ENCODE data around the gene ETV4. TPM values are rescaled to one million over a fixed set of nuclear protein-coding genes. Genes with fewer than 3 reads are reported as not detected.

The ETV4 gene
- total RNA-seq, 1 donor, result under 0.01 TPM

DNA sequence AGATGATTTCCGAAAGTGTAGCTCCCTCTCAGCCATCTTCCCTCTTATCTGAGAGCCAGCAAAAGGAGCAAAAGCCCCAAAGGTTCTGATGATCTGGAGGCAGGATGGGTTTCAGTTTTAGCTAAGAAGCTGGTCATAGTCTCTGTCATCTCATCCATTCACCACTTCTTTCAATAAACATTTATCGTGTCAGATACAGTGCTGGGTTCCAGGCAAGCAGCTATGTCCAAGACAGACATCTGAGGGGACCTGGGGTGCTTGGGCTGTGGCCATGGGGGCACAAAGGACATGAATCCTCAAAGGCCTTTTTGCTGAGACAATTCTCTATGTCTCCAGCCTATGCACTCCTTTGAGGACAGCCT lies 1.0 kb upstream of the ETV4 start:
- no peak for DNase-seq (ENCODE audit: low read depth in 2 of 3, low spot score in 2 of 3)

DNA sequence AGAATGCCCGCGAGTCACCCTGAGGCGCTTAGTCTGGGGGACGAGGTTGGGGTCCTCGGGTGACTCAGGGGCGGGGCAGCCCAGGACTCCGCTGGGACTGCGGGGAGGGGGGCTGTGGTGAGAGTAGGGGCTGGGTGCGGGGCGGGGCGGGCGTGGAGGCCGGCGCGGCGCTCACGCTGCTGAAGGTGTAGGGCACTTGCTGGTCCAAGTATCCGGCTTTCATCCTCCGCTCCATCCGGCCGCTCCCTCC lies 832 bp downstream of the ETV4 start:
- peak in 1 of 3 donors; percentile 22 for DNase-seq (ENCODE audit: low read depth in 2 of 3, low spot score in 2 of 3)

DNA sequence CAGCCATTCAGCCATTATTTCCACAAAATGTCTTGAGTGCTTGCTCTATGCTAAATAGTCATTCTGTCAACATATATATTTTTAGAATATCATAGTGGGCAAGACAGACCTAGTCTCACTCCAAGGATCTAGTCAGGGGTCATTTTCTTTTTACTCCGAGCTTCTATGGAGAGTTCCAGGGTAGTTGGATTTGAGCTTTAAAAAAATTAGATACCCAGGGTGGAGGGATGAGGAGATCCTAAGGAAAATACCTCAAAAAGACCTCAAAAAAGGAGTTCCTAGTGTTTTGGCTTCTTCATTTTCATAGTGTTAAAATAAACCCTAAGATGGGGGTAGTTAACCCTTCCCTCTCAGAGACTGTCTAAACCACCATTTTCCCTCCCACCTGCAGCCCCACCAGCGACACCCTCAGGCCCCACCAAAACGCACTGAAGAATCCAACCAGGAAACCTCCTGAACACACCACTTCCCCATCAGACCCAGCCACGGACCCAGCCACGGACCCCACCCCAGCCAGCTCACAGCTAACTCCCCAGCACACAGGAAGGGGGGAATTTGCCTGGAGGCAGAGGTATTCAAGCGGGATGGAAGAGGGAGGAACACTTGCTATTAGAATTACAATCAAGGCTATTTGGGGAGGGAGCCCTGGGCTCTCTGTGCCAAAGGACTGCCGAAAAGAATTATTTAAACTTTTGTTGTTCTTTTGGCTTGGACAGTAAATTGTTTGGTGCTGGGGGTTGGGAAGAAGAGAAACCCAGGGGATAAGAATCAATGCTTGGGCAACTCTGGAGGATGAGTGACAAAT lies 2.2 kb downstream of the ETV4 start:
- peak in 2 of 3 donors; percentile 26 to 38 for DNase-seq (ENCODE audit: low read depth in 2 of 3, low spot score in 2 of 3)

DNA sequence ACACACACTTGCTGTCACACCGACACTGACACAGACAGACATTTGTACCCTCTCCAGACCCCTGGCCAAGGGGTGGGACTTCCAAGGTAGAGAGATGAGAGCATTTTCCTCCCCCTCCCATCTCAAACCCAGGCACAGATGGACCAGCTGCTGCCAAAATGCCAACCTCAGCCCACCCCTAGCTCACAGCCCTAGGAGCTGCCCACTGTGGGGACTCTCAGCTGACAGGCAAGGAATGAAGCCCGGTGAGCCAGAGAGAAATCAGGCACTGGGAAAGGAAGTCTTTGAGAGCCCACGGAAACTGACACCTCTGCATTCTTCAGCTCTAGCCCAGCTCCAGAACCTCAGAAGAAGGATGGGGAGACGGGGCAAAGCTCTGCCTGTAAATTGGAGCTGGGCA lies 2.8 kb downstream of the ETV4 start:
- DNase-seq (ENCODE audit: low read depth in 2 of 3, low spot score in 2 of 3), result no peak

DNA sequence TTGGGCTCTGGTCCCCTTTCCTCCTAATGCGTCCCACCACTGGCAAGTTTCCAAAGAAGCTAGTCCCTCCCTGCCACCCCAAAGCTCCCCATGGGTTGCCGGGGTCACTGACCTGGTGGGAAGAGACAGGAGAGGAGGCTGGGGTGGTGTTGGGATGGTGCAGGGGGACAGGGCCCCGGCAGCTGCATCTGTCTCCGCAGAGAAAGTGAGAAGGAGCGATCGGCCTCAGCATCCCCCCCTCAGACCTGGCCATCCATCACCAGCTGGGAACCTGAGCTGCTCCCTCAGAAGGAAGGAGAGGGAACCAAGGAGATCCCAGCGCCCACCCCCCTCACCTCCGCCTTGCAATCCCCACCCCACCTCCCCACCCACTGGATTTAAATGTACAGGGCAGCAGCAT lies 3.3 kb downstream of the ETV4 start:
- no peak for DNase-seq (ENCODE audit: low read depth in 2 of 3, low spot score in 2 of 3)

DNA sequence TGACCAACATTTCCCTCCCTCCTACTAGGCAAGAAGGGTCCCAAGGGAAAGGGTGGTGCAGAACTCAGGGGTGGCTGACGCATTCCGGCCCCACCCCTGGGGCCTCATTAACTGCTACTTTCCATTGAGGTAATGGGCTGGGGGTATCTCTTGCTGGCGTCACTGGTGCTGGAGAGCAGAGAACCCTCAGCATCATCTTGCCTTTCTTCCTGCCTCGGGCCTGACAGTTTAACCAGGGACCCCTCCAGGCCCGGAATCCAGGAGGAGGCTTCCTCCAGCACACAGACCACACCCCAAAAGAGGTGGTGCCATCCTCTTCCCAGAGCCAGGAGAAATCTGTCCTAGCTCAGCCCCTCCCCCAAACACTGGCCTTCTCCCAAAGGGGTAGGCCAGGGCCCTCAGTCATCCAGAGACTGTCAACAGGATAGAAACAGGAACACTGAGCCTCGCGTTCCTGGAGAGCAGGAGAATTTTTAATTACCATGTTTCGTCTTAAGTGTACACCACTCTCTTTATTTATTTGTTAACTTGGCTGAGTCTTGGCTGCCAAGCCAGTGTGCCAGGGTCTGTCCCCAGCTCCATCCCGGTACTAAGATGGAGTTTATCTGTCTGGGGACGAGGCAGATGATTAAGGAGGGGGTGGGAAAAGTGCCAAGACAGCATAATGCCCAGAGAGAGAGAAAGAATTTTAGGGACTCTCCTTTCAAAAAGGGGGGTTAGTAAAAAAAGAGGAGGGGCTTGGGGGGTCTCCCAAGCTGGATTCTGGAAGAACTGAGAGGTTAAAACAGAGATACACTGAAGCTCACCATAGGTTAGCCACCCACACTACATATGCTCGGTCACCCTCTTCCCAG lies 5.1 kb downstream of the ETV4 start:
- no peak for DNase-seq (ENCODE audit: low read depth in 2 of 3, low spot score in 2 of 3)

DNA sequence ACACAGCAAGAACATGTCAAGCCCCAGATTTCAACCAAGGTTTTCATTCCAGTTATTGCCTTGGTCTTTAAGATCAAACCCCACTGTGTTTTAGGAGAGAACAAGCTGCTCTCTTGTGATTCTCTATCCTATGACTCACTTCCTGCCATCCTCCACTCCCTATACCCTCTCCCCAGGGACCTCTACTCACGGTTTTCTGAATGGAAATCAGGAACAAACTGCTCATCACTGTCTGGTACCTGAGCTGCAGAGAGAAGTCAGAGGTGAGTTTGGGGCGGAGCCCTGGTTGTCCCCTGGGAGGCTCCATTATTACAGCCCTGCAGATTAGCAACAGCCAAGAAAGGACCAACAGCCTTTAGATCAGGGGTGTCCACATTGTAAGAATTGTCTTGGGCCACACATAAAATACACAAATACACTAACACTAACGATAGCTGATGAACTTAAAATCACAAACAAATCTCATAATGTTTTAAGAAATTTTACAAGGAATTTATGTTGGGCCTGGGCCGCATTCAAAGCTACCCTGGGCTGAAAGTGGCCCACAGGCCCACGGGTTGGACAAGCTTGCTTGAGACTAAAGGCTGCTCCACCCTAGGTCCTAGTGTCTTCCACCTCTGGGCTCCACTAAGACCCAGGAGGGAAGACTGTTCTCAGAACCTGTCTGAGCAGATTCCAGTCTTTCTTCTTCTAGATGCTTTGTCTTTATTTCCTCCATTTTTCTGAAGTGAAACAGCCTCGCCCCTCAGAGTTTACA lies 9.7 kb downstream of the ETV4 start:
- no peak for DNase-seq (ENCODE audit: low read depth in 2 of 3, low spot score in 2 of 3)

DNA sequence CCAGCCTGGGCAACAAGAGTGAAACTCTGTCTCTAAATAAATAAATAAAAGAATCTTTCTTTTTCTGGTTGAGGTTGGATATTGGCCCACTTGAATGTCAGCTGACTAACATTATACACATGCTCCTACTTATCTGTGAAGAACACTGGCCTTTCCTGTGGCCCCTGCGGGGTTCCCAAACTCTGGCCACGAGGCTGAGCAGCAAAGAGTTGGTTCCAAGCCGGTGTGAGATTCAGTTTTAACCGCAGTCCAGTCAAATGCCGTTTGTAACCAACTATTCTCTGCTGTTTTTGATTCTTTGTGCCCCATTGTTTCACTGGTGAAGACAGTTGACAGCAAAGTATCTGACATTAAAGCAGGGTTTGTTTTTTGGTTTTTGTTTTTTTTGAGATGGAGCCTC lies 11.2 kb downstream of the ETV4 start:
- no peak for DNase-seq (ENCODE audit: low read depth in 2 of 3, low spot score in 2 of 3)

DNA sequence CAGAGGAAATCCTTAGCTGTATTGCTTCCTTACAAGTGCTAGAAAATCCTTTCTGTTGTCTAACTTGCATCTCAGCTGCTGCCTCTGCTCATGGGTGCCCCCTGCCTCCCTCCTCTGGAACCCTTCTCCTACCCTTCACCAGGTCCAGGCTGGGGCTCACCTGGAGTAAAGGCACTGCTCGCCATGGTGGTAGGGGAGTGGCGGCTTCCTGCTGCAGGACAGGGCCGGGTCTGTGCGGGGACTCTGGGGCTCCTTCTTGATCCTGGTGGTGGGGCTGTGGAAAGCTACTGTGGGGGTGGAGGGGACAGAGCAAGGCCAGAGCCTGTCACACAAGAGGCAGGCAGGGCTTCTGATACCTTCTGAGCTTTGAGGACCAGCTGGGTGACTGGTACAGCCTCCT lies 12.4 kb downstream of the ETV4 start:
- no peak for DNase-seq (ENCODE audit: low read depth in 2 of 3, low spot score in 2 of 3)

DNA sequence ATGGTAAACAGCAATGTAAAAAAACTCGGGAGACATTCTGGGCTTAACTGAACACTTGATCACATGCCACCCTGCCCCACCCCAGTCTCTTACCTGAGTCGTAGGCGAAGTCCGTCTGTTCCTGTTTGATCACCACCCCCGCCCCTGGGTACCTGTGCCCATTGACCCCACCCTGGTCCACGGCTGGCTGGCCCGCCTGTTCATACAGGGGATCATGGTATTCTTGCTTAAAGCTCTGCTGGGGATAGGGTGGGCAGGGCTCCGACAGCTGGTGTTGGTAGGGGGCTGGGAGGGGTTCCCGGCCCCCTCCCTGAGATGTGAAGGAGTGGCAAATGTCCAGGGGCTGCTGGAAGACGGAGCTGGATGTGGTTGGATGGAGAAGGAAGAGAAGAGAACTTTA lies 13.6 kb downstream of the ETV4 start:
- no peak for DNase-seq (ENCODE audit: low read depth in 2 of 3, low spot score in 2 of 3)

DNA sequence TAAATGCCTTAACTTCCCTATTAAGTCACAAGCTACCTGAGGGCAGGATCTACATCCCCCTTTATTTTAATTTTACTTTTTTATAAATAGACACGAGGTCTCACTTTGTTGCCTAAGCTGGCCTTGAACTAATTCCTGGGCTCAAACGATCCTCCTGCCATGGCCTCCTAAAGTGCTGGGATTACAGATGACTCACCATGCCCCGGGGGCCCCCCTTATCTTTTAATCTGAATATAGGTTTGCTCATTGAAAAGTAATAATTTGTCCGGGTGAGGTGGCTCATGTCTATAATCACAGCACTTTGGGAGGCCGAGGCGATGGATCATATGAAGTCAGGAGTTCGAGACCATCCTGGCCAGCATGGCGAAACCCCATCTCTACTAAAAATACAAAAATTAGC lies 14.2 kb downstream of the ETV4 start:
- DNase-seq (ENCODE audit: low read depth in 2 of 3, low spot score in 2 of 3), result no peak

DNA sequence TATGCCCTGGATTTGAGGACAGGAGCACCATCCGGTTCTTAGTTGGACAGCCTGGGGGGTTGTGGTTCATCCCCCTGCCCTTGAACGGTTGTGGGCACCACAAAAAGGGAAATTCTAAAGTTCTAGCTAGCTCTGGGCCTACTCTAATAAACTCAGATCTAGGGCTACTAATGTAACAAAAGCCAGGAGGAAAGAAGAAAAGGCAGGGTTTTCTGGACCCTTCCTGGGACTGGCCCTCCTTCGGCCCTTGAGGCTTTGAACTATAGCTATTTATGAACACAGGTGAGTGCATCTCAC lies 15.1 kb downstream of the ETV4 start:
- no peak for DNase-seq (ENCODE audit: low read depth in 2 of 3, low spot score in 2 of 3)

DNA sequence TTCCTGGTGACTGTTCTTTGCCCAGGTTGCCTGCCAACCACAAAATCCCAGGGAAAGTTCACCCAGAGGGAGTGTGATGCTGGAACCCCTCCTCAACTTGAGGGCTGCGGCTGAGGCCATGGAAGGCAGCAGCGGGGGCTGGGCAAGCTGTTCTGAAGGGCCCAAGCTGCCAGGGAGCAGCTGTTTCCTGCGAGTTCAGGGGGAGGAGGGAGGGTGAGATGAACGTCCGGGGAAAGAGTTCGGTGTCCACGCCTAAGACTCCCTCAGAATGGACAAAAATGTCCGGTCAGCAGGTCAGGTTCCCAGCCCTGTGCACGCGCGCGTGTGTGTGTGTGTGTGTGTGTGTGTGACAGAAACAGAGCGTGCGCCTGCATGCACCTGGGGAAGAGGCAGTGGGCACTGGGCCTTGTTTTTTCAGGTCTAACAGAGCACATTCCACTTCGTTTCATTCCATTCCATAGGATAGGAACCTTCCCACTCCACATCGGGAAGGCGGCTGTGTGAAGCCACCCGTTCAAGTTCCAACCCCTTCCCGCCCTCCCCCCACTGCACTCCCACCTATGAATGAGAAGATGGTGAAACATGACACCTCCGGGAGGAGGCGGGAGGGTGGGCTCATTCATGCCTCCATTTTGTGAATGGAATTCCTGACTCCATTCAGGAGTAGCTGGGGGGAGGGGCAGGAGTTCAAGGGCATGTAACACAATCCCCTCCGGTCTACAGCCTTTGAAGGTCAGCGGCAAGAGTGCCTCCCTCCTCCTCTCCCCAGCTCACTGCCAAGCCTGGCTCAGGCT lies 15.7 kb downstream of the ETV4 start:
- DNase-seq (ENCODE audit: low read depth in 2 of 3, low spot score in 2 of 3), result peak in 1 of 3 donors; percentile 45

DNA sequence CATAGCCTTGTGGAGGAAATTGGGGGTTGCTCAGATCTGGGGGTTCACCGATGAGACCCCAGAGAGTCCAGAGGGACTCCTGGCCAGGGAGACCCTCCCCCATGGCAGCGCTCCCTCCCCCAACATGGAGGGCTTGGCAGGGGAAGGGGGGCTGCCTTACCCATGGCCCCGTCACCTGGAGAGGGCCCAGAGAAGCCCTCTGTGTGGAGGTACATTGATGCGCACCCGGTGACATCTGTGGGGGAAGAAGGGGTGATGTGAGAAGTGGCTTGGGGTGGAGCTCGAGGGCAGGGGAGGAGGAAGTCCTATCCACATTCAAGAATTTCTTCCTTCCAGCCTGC lies 16.2 kb downstream of the ETV4 start:
- no peak for DNase-seq (ENCODE audit: low read depth in 2 of 3, low spot score in 2 of 3)

DNA sequence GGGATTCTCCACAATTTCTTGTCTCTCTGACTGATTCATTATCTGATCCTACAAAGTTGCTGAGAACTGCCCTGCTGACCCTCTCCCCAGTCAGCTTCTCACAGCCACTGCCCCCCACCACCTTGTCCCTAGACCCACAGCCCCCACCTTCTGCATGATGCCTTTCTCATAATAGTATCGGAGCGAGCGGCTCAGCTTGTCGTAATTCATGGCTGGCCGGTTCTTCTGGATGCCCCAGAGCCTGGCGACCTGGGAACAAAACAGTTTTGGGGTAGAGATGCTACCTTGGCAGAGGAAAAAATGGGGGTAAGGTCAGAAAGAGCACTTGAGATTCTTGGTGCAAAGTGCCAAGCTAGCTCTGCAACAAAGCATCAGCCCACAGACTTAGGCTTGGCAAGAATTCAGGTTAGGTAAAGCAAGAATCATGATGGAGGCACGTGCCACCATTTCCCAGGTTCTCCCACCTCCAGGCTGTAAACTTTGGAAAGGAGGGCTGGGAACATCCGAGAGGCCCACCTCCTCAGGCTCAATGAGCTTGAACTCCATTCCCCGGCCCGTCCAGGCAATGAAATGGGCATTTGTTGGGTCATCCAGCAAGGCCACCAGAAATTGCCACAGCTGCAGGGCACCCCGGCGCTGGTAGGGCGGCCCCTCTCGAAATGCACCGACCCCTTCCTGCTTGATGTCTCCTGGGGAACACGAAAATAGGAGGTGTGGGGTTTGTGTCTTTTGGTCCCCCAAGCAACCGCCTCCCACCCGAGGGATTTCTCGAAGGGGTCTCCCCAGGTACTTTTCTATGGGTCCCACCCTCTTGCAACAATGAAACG lies 16.9 kb downstream of the ETV4 start:
- no peak for DNase-seq (ENCODE audit: low read depth in 2 of 3, low spot score in 2 of 3)

DNA sequence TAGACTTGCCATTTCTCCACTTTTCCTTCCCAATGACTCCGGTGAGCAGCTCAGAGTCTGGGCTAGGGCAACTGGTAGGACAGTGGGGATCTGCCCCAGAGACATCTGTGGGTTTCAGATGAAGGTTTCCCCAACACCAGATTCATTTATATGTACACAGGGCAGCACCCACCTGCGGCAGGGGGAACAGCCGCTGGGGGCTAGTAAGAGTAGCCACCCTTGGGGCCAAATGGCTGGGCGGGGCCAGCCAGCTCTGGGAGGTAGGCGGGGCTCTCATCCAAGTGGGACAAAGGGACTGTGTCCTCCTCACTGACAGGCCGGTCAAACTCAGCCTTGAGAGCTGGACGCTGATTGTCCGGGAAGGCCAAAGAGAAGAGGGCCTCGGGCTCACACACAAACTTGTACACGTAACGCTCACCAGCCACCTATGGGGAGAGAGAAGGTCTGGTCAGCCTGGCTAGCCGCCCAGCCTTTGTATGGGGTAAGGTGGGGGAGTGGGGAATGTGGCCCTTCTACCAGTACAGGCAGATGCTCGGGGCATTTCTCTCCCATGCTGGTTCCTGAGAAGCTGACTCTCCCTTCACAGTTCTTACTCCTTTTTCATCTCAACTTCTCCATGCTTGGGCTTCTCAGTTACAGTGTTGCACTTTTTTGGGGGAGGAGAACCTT lies 17.7 kb downstream of the ETV4 start:
- no peak for DNase-seq (ENCODE audit: low read depth in 2 of 3, low spot score in 2 of 3)

DNA sequence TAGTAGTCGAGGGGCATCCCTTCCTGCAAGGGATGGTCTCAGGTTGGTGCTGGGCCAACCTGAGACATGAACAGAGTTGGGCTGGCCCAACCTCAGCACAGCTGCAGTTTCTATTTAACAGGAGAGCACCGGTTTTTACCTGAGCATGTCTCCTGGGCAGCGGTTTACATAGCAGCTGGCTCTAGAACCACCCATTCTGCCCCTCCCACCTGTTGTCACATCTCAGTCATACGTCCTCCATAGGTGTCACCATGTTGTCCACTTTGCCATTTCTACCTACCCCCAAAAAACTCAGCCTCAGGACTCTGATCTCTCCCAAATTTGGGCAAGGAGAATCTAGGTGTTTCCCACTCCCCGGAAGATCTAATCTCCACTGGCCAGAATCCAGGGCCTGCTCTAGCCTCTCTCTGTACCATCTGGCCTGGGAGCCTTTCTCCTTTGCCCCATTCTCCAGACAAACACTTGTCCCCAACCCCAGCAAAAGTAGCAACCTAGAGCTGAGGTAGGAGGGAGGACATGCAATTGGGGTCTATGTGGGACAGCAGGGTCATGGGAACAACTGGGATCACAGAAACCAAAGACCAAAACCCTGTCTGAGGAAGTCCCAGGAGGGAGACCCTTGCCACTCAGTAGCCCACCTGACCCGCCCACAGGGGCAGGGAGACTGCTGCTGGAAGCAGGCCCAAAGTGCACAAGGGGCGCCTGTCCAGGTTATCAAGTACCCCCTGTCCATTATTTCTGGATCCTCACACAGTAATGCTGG lies 19.1 kb downstream of the ETV4 start:
- DNase-seq (ENCODE audit: low read depth in 2 of 3, low spot score in 2 of 3), result no peak

DNA sequence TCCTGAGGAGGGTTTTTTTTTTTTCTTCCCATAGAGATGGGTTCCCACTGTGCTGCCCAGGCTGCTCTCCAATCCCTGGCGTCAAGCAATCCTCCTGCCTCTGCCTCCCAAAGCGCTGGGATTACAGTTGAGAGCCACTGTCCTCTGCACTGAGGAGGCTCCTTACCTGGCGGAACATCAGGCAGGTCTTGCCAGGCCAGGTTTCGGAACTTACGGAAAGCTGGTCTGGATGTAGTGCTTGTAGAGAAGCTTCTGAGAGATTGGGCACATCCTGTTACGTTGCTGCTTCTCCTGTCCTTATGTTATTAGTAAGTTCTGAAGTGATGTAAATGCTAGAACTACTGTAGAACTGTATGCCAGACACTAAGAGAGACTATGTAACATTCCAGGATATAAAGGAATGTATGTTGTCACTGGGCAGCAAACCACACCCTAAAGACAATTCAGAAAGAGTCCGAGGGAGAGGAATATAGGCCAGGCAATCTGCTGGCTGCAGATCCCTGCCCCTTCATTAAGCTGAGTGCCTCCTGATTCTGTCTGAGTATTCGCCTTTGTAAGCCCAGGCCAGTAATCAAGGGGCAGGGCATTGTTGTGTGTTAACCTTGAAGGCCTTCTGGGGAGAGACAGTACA lies 21.1 kb downstream of the ETV4 start:
- DNase-seq (ENCODE audit: low read depth in 2 of 3, low spot score in 2 of 3), result no peak

DNA sequence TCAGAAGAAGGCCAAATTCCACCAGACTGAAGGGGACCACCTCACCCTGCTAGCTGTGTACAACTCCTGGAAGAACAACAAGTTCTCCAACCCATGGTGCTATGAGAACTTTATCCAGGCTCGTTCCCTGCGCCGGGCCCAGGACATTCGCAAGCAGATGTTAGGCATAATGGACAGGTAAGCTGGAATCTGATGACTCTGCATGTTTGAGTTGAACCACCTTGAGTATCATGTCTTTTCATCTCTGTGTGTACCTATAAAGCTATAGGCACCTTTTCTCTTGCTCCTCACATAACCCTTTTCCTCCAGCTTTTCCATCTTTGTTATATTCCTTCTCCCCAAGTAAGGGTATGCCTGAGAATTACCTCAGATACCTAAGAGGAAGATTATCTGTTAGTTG lies 24.8 kb downstream of the ETV4 start:
- no peak for DNase-seq (ENCODE audit: low read depth in 2 of 3, low spot score in 2 of 3)
